ENCODE data around the gene GALP. TPM values are rescaled to one million over a fixed set of nuclear protein-coding genes. Genes with fewer than 3 reads are reported as not detected.

The GALP gene
- total RNA-seq, 1 donor from 2014 or later = not detected

DNA sequence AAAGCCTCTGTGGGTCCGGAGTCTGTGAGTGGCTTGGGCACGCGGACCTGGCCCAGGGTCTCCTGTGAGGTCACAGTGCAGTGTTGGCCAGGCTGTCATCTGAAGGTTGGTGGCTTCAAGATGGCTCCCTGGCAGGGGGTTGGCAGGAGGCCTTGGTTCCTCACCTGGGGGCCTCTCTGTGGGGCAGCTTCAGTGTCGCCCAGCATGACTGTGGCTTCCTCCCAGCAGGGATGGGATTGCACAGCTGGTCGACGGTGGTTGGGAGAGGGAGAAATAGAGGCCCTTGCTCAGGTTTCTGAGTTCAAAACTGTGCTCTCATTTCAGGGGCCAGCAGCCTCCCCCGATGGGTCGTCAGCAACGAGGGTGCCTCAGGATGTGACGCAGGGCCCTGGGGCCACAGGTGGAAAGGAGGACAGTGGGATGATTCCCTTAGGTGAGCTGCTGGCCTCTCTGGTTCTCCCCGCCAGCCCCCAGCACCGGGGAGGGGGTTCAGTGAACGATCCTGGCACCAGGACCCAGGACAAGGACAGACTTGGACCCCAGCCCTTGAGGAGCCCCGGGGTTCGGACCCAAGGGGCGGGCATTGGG is 17.5 kb upstream of the GALP start:
- FAIRE-seq (no peak), DNase-seq (ENCODE audit: low read depth) (no peak)
- H3K36me3 ChIP-seq (ENCODE audit: control insufficient read depth, insufficient read depth, low read length) = peaks cover 3% of the 10 kb centered on the region
- no peaks in the 10 kb centered on the region for H3K27me3 ChIP-seq (ENCODE audit: control insufficient read depth, insufficient read depth, low read length)
- no peak for TF ChIP-seq CTCF (IDR thresholded peaks at IDR 0.05; ENCODE audit: insufficient read depth, low read length, severe bottlenecking)
- no peak overlapping the region for H3K4me3 ChIP-seq (ENCODE audit: low read depth, low read length)

DNA sequence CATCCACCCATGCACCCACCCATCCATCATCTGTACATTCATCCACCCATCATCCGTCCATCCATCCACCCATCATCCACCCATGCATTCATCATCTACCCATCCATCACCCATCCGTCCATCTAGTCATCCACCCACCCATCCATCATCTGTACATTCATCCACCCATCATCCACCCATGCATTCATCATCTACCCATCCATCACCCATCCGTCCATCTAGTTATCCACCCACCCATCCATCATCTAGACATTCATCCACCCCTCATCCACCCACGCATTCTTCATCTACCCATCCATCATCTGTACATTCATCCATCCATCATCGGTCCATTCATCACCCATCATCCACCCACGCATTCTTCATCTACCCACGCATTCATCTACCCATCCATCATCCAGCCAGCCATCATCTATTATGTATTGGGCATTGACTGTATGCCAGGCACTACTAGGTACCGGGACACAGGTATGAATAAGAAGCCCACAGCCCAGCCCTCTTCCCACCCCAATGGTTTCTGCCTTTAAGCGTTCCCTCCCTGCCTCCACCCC is 16.7 kb upstream of the GALP start:
- TF ChIP-seq CTCF (IDR thresholded peaks at IDR 0.05; ENCODE audit: insufficient read depth, low read length, severe bottlenecking) = no peak
- no peaks in the 10 kb centered on the region for H3K27me3 ChIP-seq (ENCODE audit: control insufficient read depth, insufficient read depth, low read length)
- no peak for FAIRE-seq
- H3K4me3 ChIP-seq (ENCODE audit: low read depth, low read length) = no peak overlapping the region
- DNase-seq (ENCODE audit: low read depth) = no peak
- peaks cover 3% of the 10 kb centered on the region for H3K36me3 ChIP-seq (ENCODE audit: control insufficient read depth, insufficient read depth, low read length)

DNA sequence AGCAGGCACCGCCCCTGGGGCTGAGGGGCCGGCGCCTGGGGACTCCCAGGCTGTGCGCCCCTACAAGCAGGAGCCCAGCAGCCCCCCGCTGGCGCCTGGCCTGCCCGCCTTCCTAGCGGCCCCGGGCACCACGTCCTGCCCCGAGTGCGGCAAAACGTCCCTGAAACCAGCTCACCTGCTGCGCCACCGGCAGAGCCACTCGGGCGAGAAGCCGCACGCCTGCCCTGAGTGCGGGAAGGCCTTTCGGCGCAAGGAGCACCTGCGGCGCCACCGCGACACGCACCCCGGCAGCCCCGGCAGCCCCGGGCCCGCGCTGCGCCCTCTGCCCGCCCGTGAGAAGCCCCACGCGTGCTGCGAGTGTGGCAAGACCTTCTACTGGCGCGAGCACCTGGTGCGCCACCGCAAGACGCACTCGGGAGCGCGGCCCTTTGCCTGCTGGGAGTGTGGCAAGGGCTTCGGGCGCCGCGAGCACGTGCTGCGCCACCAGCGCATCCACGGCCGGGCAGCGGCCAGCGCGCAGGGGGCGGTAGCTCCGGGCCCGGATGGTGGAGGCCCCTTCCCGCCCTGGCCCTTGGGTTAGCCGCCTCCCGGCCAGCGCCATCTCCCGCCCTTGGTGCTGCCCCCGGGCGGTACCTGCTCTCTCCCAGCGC is 16.1 kb upstream of the GALP start:
- TF ChIP-seq CTCF (IDR thresholded peaks at IDR 0.05; ENCODE audit: insufficient read depth, low read length, severe bottlenecking) = no peak
- DNase-seq (ENCODE audit: low read depth) (no peak), FAIRE-seq (no peak)
- peaks cover 2% of the 10 kb centered on the region for H3K36me3 ChIP-seq (ENCODE audit: control insufficient read depth, insufficient read depth, low read length)
- no peak overlapping the region for H3K4me3 ChIP-seq (ENCODE audit: low read depth, low read length)
- no peaks in the 10 kb centered on the region for H3K27me3 ChIP-seq (ENCODE audit: control insufficient read depth, insufficient read depth, low read length)

DNA sequence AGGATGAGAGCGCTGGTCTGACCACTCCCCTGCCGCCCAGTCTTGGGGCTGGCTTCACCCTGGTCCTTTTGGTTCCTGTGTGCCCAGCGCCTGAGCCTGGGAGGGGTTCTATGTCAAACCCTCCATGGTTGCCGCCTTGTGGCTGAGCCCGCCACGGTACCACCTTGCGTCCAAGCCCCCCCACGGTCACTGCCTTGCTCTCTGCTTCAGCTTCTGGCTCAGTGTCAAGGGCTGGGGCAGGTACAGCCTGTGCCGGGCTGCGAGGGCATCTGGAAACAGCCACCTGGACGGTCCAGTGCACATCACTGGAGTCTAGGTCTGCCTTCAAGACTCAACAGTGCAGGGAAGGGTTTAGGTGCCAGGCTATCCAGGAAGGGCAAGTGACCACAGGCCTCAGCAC is 14.3 kb upstream of the GALP start:
- DNase-seq (ENCODE audit: low read depth) = no peak
- no peak for FAIRE-seq
- Histone ChIP-seq H3K27me3 (ENCODE audit: control insufficient read depth, insufficient read depth, low read length) (no peaks in the 10 kb centered on the region), H3K4me3 (ENCODE audit: low read depth, low read length) (no peak overlapping the region), H3K36me3 (ENCODE audit: control insufficient read depth, insufficient read depth, low read length) (no peaks in the 10 kb centered on the region)
- TF ChIP-seq CTCF (IDR thresholded peaks at IDR 0.05; ENCODE audit: insufficient read depth, low read length, severe bottlenecking) = no peak

- no peak for FAIRE-seq
- DNase-seq (ENCODE audit: low read depth) = peak; percentile 25
- no peak for TF ChIP-seq CTCF (IDR thresholded peaks at IDR 0.05; ENCODE audit: insufficient read depth, low read length, severe bottlenecking)
- Histone ChIP-seq H3K27me3 (ENCODE audit: control insufficient read depth, insufficient read depth, low read length) (no peaks in the 10 kb centered on the region), H3K4me3 (ENCODE audit: low read depth, low read length) (no peak overlapping the region), H3K36me3 (ENCODE audit: control insufficient read depth, insufficient read depth, low read length) (no peaks in the 10 kb centered on the region)
These were observed 13.6 kb upstream of the GALP start for GRCh38 chr19:56162258-56162657.

Measured in bronchial epithelial cell (primary cell).